ENCODE results near the gene RABL2A.
"Not testable (repeated sequence)": the region's sequence is repeated elsewhere in the genome, so short reads cannot be mapped to it uniquely, and the experiment has no call there.

- not testable (repeated sequence) for TF ChIP-seq MAX (IDR thresholded peaks at IDR 0.05); CTCF (IDR thresholded peaks at IDR 0.05; ENCODE audit: low read depth, low read length, missing input control); YY1 (IDR thresholded peaks at IDR 0.05); ATF3 (IDR thresholded peaks at IDR 0.05); JUND (IDR thresholded peaks at IDR 0.05)
Measured at GRCh38 chr2:113593280-113593679, 33.8 kb upstream of the RABL2A start.

Measured in liver (tissue), 3 donors.